H1 (cell line): ENCODE results near the gene PVALB. TPM values are rescaled to one million over a fixed set of nuclear protein-coding genes. Genes with fewer than 3 reads are reported as not detected.
A peak's percentile ranks its signal among the peaks of the same experiment; 100 is the strongest.

Source experiments
- CTCF ChIA-PET: fragments of 300-600 bp; sonication (Branson Sonifier 250); formaldehyde crosslinking; loops from one replicate; lab custom pipeline; 2021; ENCODE audit not compliant: partially characterized antibody; lab: Charles Lee
- POLR2A ChIA-PET: fragments of 300-600 bp; sonication (Branson Sonifier 250); formaldehyde crosslinking; loops from one replicate; lab custom pipeline; 2021; ENCODE audit warnings: inconsistent platforms; ENCODE audit not compliant: partially characterized antibody; lab: Charles Lee
- DNase-seq, 2 experiments: peaks; one replicate each; pipeline versions ENCODE4 v3.0.0 to v3.0.0-alpha.2; 2010 to 2022; ENCODE audit warnings: low spot score in 2 of 2, low read depth in 1 of 2, mixed read lengths in 1 of 2
- FAIRE-seq: peaks from 2 replicates; lab custom pipeline; 2011; peaks lifted over from hg19 to GRCh38; lab: Jason Lieb, UNC
- H2AFZ ChIP-seq: 2 replicates; pipeline ENCODE4 v1.8.1; 2012; ENCODE audit warnings: low read length, inconsistent platforms
- H2AK5ac ChIP-seq: 2 replicates; pipeline ENCODE4 v1.6.1; 2013; ENCODE audit warnings: low read depth, low read length
- H2BK120ac ChIP-seq: replicated peaks from 2 replicates; pipeline ENCODE3; 2013; ENCODE audit warnings: low read depth, low read length, inconsistent platforms
- H2BK12ac ChIP-seq: 2 replicates; pipeline ENCODE4 v1.6.1; 2013; ENCODE audit warnings: low read depth, low read length
- H2BK15ac ChIP-seq: 2 replicates; pipeline ENCODE4 v1.6.1; 2013; ENCODE audit warnings: low read length
- H2BK20ac ChIP-seq: 2 replicates; pipeline ENCODE4 v1.6.1; 2013; ENCODE audit warnings: low read length
- H2BK5ac ChIP-seq: 2 replicates; pipeline ENCODE4 v1.6.1; 2013; ENCODE audit warnings: low read depth, low read length
- H3K14ac ChIP-seq: 2 replicates; pipeline ENCODE4 v1.6.1; 2013; ENCODE audit warnings: inconsistent platforms; ENCODE audit not compliant: insufficient read length
- H3K18ac ChIP-seq: 2 replicates; pipeline ENCODE4 v1.6.1; 2013; ENCODE audit warnings: low read length; ENCODE audit errors: extremely low read depth
- H3K23ac ChIP-seq: 2 replicates; pipeline ENCODE4 v1.6.1; 2013; ENCODE audit warnings: inconsistent platforms; ENCODE audit not compliant: insufficient read length
- H3K23me2 ChIP-seq: 2 replicates; pipeline ENCODE4 v1.6.1; 2013; ENCODE audit warnings: low read depth, low read length
- H3K27ac ChIP-seq: 2 replicates; pipeline ENCODE4 v1.6.1; 2011; ENCODE audit warnings: low read depth, low read length, inconsistent platforms
- H3K27me3 ChIP-seq, 4 experiments: replicated peaks in 1 of 4; 1 replicate in 1 of 4; 2 replicates in 3 of 4; pipeline versions ENCODE4 v1.6.1 to v1.8.1; 2011 to 2013; ENCODE audit warnings: low read length in 3 of 4, mild to moderate bottlenecking in 3 of 4, inconsistent platforms in 2 of 4, mixed read lengths in 2 of 4, moderate library complexity in 1 of 4; ENCODE audit not compliant: control insufficient read depth in 3 of 4, insufficient read depth in 3 of 4; ENCODE audit errors: extremely low read depth in 1 of 4
- H3K36me3 ChIP-seq, 4 experiments: 2 replicates each; pipeline versions ENCODE4 v1.6.1 to v1.8.1; 2011 to 2013; ENCODE audit warnings: mild to moderate bottlenecking in 4 of 4, low read length in 3 of 4, moderate library complexity in 2 of 4, control low read depth in 1 of 4, inconsistent platforms in 1 of 4; ENCODE audit not compliant: insufficient read depth in 4 of 4, control insufficient read depth in 2 of 4
- H3K4ac ChIP-seq: replicated peaks from 2 replicates; pipeline ENCODE3; 2013; ENCODE audit warnings: low read length, low read depth, mixed read lengths, inconsistent platforms; ENCODE audit not compliant: insufficient read length
- H3K4me1 ChIP-seq, 4 experiments: replicated peaks in 1 of 4; 1 replicate in 1 of 4; 2 replicates in 3 of 4; pipeline versions ENCODE4 v1.6.1 to v1.8.1; 2011 to 2013; ENCODE audit warnings: low read length in 3 of 4, inconsistent platforms in 2 of 4, mixed read lengths in 1 of 4; ENCODE audit not compliant: insufficient read depth in 4 of 4, control insufficient read depth in 3 of 4
- H3K4me2 ChIP-seq, 2 experiments: 2 replicates each; pipeline versions ENCODE4 v1.6.1 to v1.8.1; 2011 to 2013; ENCODE audit warnings: low read depth in 2 of 2, low read length in 2 of 2, control low read depth in 1 of 2, inconsistent platforms in 1 of 2, mild to moderate bottlenecking in 1 of 2; ENCODE audit not compliant: insufficient read depth in 1 of 2
- H3K4me3 ChIP-seq, 4 experiments: fragments of 200-600, 300-600 bp in 1 of 4; sonication (generic), shearing (Covaris generic), sonication (Bioruptor Twin) in 1 of 4; 2 replicates each; pipeline versions ENCODE4 v1.5.1 to v1.8.1; 2011 to 2016; ENCODE audit warnings: low read length in 4 of 4, low read depth in 3 of 4, control low read depth in 2 of 4, inconsistent platforms in 2 of 4, mild to moderate bottlenecking in 2 of 4, mixed read lengths in 1 of 4, moderate library complexity in 1 of 4; ENCODE audit not compliant: insufficient read depth in 2 of 4; ENCODE audit errors: extremely low read depth in 1 of 4
- H3K56ac ChIP-seq: replicated peaks from 2 replicates; pipeline ENCODE3; 2013; ENCODE audit warnings: low read depth, mild to moderate bottlenecking, mixed read lengths, low read length, inconsistent platforms; ENCODE audit not compliant: insufficient read length
- H3K79me1 ChIP-seq: 2 replicates; pipeline ENCODE4 v1.6.1; 2013; ENCODE audit warnings: low read depth, low read length, control low read depth
- H3K79me2 ChIP-seq, 2 experiments: 2 replicates each; pipeline versions ENCODE4 v1.6.1 to v1.8.1; 2012 to 2013; ENCODE audit warnings: low read length in 2 of 2, mild to moderate bottlenecking in 2 of 2, inconsistent platforms in 1 of 2; ENCODE audit not compliant: insufficient read depth in 2 of 2, control insufficient read depth in 1 of 2
- H3K9ac ChIP-seq, 4 experiments: replicated peaks in 1 of 4; 1 replicate in 1 of 4; 2 replicates in 3 of 4; pipeline versions ENCODE4 v1.6.1 to v1.8.1; 2011 to 2013; ENCODE audit warnings: low read depth in 3 of 4, low read length in 3 of 4, control low read depth in 2 of 4, mild to moderate bottlenecking in 2 of 4, moderate library complexity in 2 of 4, inconsistent platforms in 1 of 4; ENCODE audit errors: extremely low read depth in 1 of 4
- H3K9me3 ChIP-seq, 2 experiments: 2 replicates each; pipeline versions ENCODE4 v1.6.1 to v1.8.1; 2012 to 2013; ENCODE audit warnings: mild to moderate bottlenecking in 2 of 2, moderate library complexity in 2 of 2, control low read depth in 1 of 2, inconsistent platforms in 1 of 2, low read depth in 1 of 2, low read length in 1 of 2, mixed read lengths in 1 of 2; ENCODE audit not compliant: insufficient read depth in 2 of 2
- H4K20me1 ChIP-seq, 2 experiments: replicated peaks in 1 of 2; 2 replicates each; pipeline versions ENCODE3 to v1.8.1; 2011 to 2013; ENCODE audit warnings: inconsistent platforms in 2 of 2, low read length in 2 of 2, mild to moderate bottlenecking in 1 of 2; ENCODE audit not compliant: insufficient read depth in 2 of 2, control insufficient read depth in 1 of 2
- H4K5ac ChIP-seq: 2 replicates; pipeline ENCODE4 v1.6.1; 2013; ENCODE audit warnings: low read length, low read depth, mixed read lengths, inconsistent platforms; ENCODE audit not compliant: insufficient read length
- H4K8ac ChIP-seq: 2 replicates; pipeline ENCODE4 v1.8.0; 2013; ENCODE audit warnings: mild to moderate bottlenecking, moderate library complexity, low read length, inconsistent platforms; ENCODE audit not compliant: insufficient read depth; ENCODE audit errors: extremely low read depth
- H4K91ac ChIP-seq: replicated peaks from 2 replicates; pipeline ENCODE3; 2013; ENCODE audit warnings: low read length, mixed read lengths, inconsistent platforms; ENCODE audit not compliant: insufficient read length
- CBX5 ChIP-seq: fragments of 300-800, 300-1000 bp; sonication (generic); IDR thresholded peaks from 2 replicates; pipeline ENCODE4 v1.7.1; 2016; ENCODE audit warnings: antibody characterized with exemption, low read length, low read depth
- CTCF ChIP-seq, 3 experiments: IDR thresholded peaks; 1 replicate in 2 of 3; 2 replicates in 1 of 3; pipeline versions ENCODE4 v1.5.1 to v1.6.1; 2011; ENCODE audit warnings: low read length in 3 of 3, mild to moderate bottlenecking in 3 of 3, inconsistent platforms in 2 of 3, low read depth in 1 of 3, moderate library complexity in 1 of 3; ENCODE audit not compliant: insufficient read depth in 1 of 3; ENCODE audit errors: control extremely low read depth in 1 of 3
- HDAC2 ChIP-seq, 2 experiments: fragments of 300-600 bp in 1 of 2; sonication (generic) in 1 of 2; IDR thresholded peaks; 2 replicates each; pipeline ENCODE4 v1.6.1; 2011 to 2012; ENCODE audit warnings: low read depth in 2 of 2, low read length in 2 of 2, mild to moderate bottlenecking in 2 of 2, moderate library complexity in 2 of 2, borderline replicate concordance in 1 of 2, inconsistent platforms in 1 of 2
- JUND ChIP-seq: IDR thresholded peaks from 2 replicates; pipeline ENCODE4 v1.6.1; 2011; ENCODE audit warnings: mild to moderate bottlenecking, improper control_type of control experiment, low read length
- KDM5A ChIP-seq: fragments of 200-600 bp; IDR thresholded peaks from 2 replicates; pipeline ENCODE4 v1.7.1; 2012; ENCODE audit warnings: mild to moderate bottlenecking, low read length, inconsistent platforms, mixed read lengths
- MAX ChIP-seq: IDR thresholded peaks from 2 replicates; pipeline ENCODE4 v1.6.1; 2012; ENCODE audit warnings: inconsistent platforms
- NANOG ChIP-seq: IDR thresholded peaks from 2 replicates; pipeline ENCODE4 v1.6.1; 2011; ENCODE audit warnings: low read length, low read depth, mild to moderate bottlenecking, inconsistent platforms; ENCODE audit not compliant: insufficient read depth, poor library complexity, severe bottlenecking
- RAD21 ChIP-seq, 2 experiments: IDR thresholded peaks in 1 of 2; conservative IDR thresholded peaks in 1 of 2; 2 replicates each; pipeline ENCODE4 v1.6.1; 2011; ENCODE audit warnings: low read depth in 2 of 2, low read length in 2 of 2, improper control_type of control experiment in 1 of 2, inconsistent platforms in 1 of 2, mild to moderate bottlenecking in 1 of 2, moderate library complexity in 1 of 2
- SP2 ChIP-seq: IDR thresholded peaks from 2 replicates; pipeline ENCODE4 v1.6.1; 2012; ENCODE audit warnings: mild to moderate bottlenecking, low read length, inconsistent platforms
- WGBS, 2 experiments: shearing (Covaris generic) in 1 of 2; methylation state at CpG; one replicate each; pipeline versions ENCODE4 v1.1.6 to v1.1.7; 2013 to 2015; ENCODE audit warnings: low lambda C conversion rate in 2 of 2, mixed read lengths in 2 of 2, inconsistent platforms in 1 of 2, low coverage in 1 of 2, missing lambda C conversion rate in 1 of 2; ENCODE audit not compliant: insufficient replicate concordance in 2 of 2, insufficient coverage in 1 of 2, insufficient read length in 1 of 2; ENCODE audit errors: extremely low coverage in 1 of 2, missing lambda C conversion rate in 1 of 2; 5-methylcytosine and 5-hydroxymethylcytosine counted together
- polyA plus RNA-seq, 7 experiments: library from polyadenylated mRNA; depleted of rRNA in 3 of 7; stranded (reverse) in 5 of 7; unstranded in 2 of 7; fragments of >200 nt in 5 of 7; fragments of 200-250 nt in 2 of 7; gene quantifications; 1 replicate in 5 of 7; 2 replicates in 1 of 7; 4 replicates in 1 of 7; pipeline versions ENCODE4 v1.2.1 to v1.2.3, GENCODE V29; 2011 to 2013; ENCODE audit warnings: missing spikeins in 2 of 7, mixed read lengths in 2 of 7
- total RNA-seq: library from RNA; stranded (reverse); fragmentation: NEBNext Ultra II Directional; extraction: Animal tissue kit (Norgen Biotek cat#: 25700); gene quantifications from 2 replicates; pipeline ENCODE4 v1.2.1, GENCODE V29; 2021

PVALB gene
- total and polyA plus RNA-seq, 2 of the 8 experiments (the other 6 are each of a cell fraction or from before 2014, with no cell fraction given) = 1.7 to 5.4 TPM

- DNase-seq (no peak), FAIRE-seq (no peak)
- H4K20me1 ChIP-seq = no peaks in the 10 kb centered on the region
- no peak overlapping the region for H2BK5ac ChIP-seq
- H3K23ac ChIP-seq = no peak overlapping the region
- no peak overlapping the region for H3K4ac ChIP-seq
- no peak overlapping the region for H3K4me2 ChIP-seq
- no peak overlapping the region for H3K14ac ChIP-seq
- H3K79me1 ChIP-seq = no peaks in the 10 kb centered on the region
- H3K23me2 ChIP-seq = peaks cover 4% of the 10 kb centered on the region; the same call in 1 of the 2 replicates
- H3K36me3 ChIP-seq = no peaks in the 10 kb centered on the region
- no peak overlapping the region for H3K27ac ChIP-seq
- 88% methylated on average over 7 of the region's 7 CpGs; no CpG with 5 or more reads in 1 of the 2 experiments for WGBS, 2 experiments
- H2AFZ ChIP-seq = no peak overlapping the region
- no peak overlapping the region for H2AK5ac ChIP-seq
- H3K4me1 ChIP-seq = peaks cover 0 to 5% (median 0%) of the 10 kb centered on the region in 4 experiments; a peak in 2 of 7 replicates
- H3K27me3 ChIP-seq = 0 out of 7 replicates have a peak, but pooled peaks cover 0 to 2% (median 0%) of the 10 kb centered on the region in 4 experiments
- no peak overlapping the region for H4K5ac ChIP-seq
- H4K8ac ChIP-seq = no peak overlapping the region
- H4K91ac ChIP-seq = no peak overlapping the region
- no peak overlapping the region for H2BK120ac ChIP-seq
- ChIA-PET POLR2A (no interaction called here), CTCF (interaction anchor here (1.2 to 2.3 kb wide), 2 partner anchors 48 to 54 kb away, joined by 3 to 10 read pairs; partner anchors contain the start of gene NCF4)
- no peak overlapping the region for H2BK20ac ChIP-seq
- no peak overlapping the region for H3K56ac ChIP-seq
- peak overlapping the region; percentile 13; the same call in 1 of the 2 replicates for H3K18ac ChIP-seq
- no peaks in the 10 kb centered on the region for H3K9me3 ChIP-seq
- no peak overlapping the region for H2BK12ac ChIP-seq
- no peak overlapping the region for H3K4me3 ChIP-seq
- no peak overlapping the region for H3K9ac ChIP-seq
- H2BK15ac ChIP-seq = no peak overlapping the region
- H3K79me2 ChIP-seq = no peaks in the 10 kb centered on the region
- TF ChIP-seq NANOG = no peak
- no peak for TF ChIP-seq CTCF (IDR thresholded peaks at IDR 0.05; ENCODE audit: control extremely low read depth in 1 of 3, insufficient read depth in 1 of 3, low read depth in 1 of 3, low read length in 3 of 3)
- TF ChIP-seq RAD21 (IDR thresholded peaks at IDR 0.05 in 1 of 2, conservative IDR thresholded peaks at IDR 0.05 in 1 of 2; ENCODE audit: low read depth in 2 of 2, low read length in 2 of 2) = no peak
- TF ChIP-seq CBX5 = no peak
- no peak for TF ChIP-seq JUND
- TF ChIP-seq SP2 = no peak
- TF ChIP-seq KDM5A = no peak
- TF ChIP-seq HDAC2 (IDR thresholded peaks at IDR 0.05; ENCODE audit: borderline replicate concordance in 1 of 2, low read depth in 2 of 2, low read length in 2 of 2) = no peak
- TF ChIP-seq MAX = no peak
Measured at GRCh38 chr22:36807627-36808026, 9.2 kb downstream of the PVALB start.
